K562 (cell line): ENCODE measurements around the gene FOXJ2. TPM values are rescaled to one million over a fixed set of nuclear protein-coding genes. Genes with fewer than 3 reads are reported as not detected.

Source experiments
- ATF4 ChIP-seq: fragments of 450-650 bp; formaldehyde crosslinking; IDR thresholded peaks from 2 replicates; pipeline ENCODE4 v1.4.0; 2022; ENCODE audit warnings: mild to moderate bottlenecking, moderate library complexity
- BMI1 ChIP-seq: fragments of 150-350 bp; IDR thresholded peaks from 2 replicates; pipeline ENCODE4 v1.6.1; 2014; ENCODE audit warnings: low read length
- CGGBP1 ChIP-seq: fragments of 250-450 bp; sonication (Bioruptor Pico); IDR thresholded peaks from 2 replicates; pipeline ENCODE4 v1.9.0; 2021; ENCODE audit warnings: mild to moderate bottlenecking
- ELF1 ChIP-seq: fragments of 200-800 bp; sonication (Bioruptor generic); IDR thresholded peaks from 2 replicates; pipeline ENCODE4 v1.6.1; 2016; ENCODE audit warnings: missing genetic modification characterization, missing compliant biosample characterization
- GABPA ChIP-seq: fragments of 200-800 bp; sonication (Bioruptor generic); conservative IDR thresholded peaks from 2 replicates; pipeline ENCODE4 v1.6.1; 2016; ENCODE audit warnings: low read depth, missing genetic modification characterization, missing compliant biosample characterization
- HDAC6 ChIP-seq: IDR thresholded peaks from 2 replicates; pipeline ENCODE4 v1.6.1; 2012; ENCODE audit warnings: low read depth, mild to moderate bottlenecking, control low read depth, inconsistent platforms, low read length, moderate library complexity
- HMG20A ChIP-seq: fragments of 450-650 bp; formaldehyde crosslinking; conservative IDR thresholded peaks from 2 replicates; pipeline ENCODE4 v1.4.0; 2020; ENCODE audit warnings: mild to moderate bottlenecking, mixed read lengths
- MBD1 ChIP-seq: fragments of 250-450 bp; sonication (Bioruptor Pico); IDR thresholded peaks from 2 replicates; pipeline ENCODE4 v1.8.0; 2022; ENCODE audit warnings: inconsistent platforms
- MTA3 ChIP-seq: fragments of 450-650 bp; formaldehyde crosslinking; IDR thresholded peaks from 2 replicates; pipeline ENCODE4 v1.6.1; 2017; ENCODE audit warnings: mild to moderate bottlenecking, borderline replicate concordance
- OTX1 ChIP-seq: fragments of 450-650 bp; formaldehyde crosslinking; IDR thresholded peaks from 2 replicates; pipeline ENCODE4 v1.4.0; 2022; ENCODE audit warnings: mild to moderate bottlenecking
- PTRF ChIP-seq: fragments of 450-650 bp; IDR thresholded peaks from 2 replicates; pipeline ENCODE4 v1.6.1; 2016; ENCODE audit warnings: mild to moderate bottlenecking, missing genetic modification characterization, missing compliant biosample characterization
- SAFB ChIP-seq: fragments of 200-400 bp; formaldehyde crosslinking; IDR thresholded peaks from 2 replicates; pipeline ENCODE4 v1.6.1; 2017; ENCODE audit warnings: low read depth, low read length, borderline replicate concordance
- SETDB1 ChIP-seq: IDR thresholded peaks from one replicate; pipeline ENCODE4 v1.6.1; 2012; ENCODE audit warnings: low read length, control low read depth, inconsistent platforms
- SRSF1 ChIP-seq: fragments of 200-400 bp; formaldehyde crosslinking; IDR thresholded peaks from 2 replicates; pipeline ENCODE4 v1.6.1; 2017; ENCODE audit warnings: mild to moderate bottlenecking, low read depth, low read length, moderate library complexity
- TAF9B ChIP-seq: fragments of 450-650 bp; IDR thresholded peaks from 2 replicates; pipeline ENCODE4 v1.6.1; 2018; ENCODE audit warnings: mild to moderate bottlenecking; ENCODE audit not compliant: partially characterized antibody
- ZNF165 ChIP-seq: fragments of 250-450 bp; sonication (Bioruptor Pico); IDR thresholded peaks from 2 replicates; pipeline ENCODE4 v1.4.0; 2020; ENCODE audit warnings: borderline replicate concordance
- ZNF24 ChIP-seq: fragments of 450-650 bp; IDR thresholded peaks from 2 replicates; pipeline ENCODE4 v1.6.1; 2016
- polyA plus RNA-seq, 8 experiments: library from polyadenylated mRNA; depleted of rRNA in 4 of 8; stranded (reverse) in 5 of 8; unstranded in 3 of 8; fragments of >200 nt; fragmentation: Nextera tagmentation in 2 of 8; fragmentation: Illumina TruSeq in 1 of 8; extraction: Ambion mirVana in 2 of 8; extraction: Trizol in 1 of 8; gene quantifications; 2 replicates each; pipeline versions ENCODE4 v1.2.1 to v1.2.3, GENCODE V29; 2011 to 2014; ENCODE audit warnings: inconsistent platforms in 1 of 8, missing spikeins in 1 of 8
- total RNA-seq, 7 experiments: library from RNA; depleted of rRNA in 6 of 7; stranded (reverse); fragments of >200 nt in 6 of 7; fragmentation: Illumina TruSeq in 2 of 7; extraction: Trizol in 2 of 7; gene quantifications; 2 replicates each; pipeline versions ENCODE4 v1.2.1 to v1.2.3, GENCODE V29; 2011 to 2021; ENCODE audit warnings: low replicate concordance in 1 of 7
- TF ChIP-seq, protein P1 (sequence below): IDR thresholded peaks from 3 replicates; pipeline ENCODE4 v1.6.1; 2011; ENCODE audit warnings: borderline replicate concordance, mild to moderate bottlenecking; ENCODE audit not compliant: insufficient read length, insufficient read depth
- TF ChIP-seq, protein P2 (sequence below): fragments of 450-650 bp; formaldehyde crosslinking; IDR thresholded peaks from 2 replicates; pipeline ENCODE4 v1.4.0; 2020; ENCODE audit warnings: mild to moderate bottlenecking, moderate library complexity
- TF ChIP-seq, protein P3 (sequence below): fragments of 450-650 bp; IDR thresholded peaks from 2 replicates; pipeline ENCODE4 v1.6.1; 2018; ENCODE audit not compliant: partially characterized antibody

FOXJ2 gene
- total and polyA plus RNA-seq, 9 of the 15 experiments (the other 6 are each of a cell fraction or from before 2014, with no cell fraction given), result 1.0 to 7.5 (median 2.4) TPM

DNA sequence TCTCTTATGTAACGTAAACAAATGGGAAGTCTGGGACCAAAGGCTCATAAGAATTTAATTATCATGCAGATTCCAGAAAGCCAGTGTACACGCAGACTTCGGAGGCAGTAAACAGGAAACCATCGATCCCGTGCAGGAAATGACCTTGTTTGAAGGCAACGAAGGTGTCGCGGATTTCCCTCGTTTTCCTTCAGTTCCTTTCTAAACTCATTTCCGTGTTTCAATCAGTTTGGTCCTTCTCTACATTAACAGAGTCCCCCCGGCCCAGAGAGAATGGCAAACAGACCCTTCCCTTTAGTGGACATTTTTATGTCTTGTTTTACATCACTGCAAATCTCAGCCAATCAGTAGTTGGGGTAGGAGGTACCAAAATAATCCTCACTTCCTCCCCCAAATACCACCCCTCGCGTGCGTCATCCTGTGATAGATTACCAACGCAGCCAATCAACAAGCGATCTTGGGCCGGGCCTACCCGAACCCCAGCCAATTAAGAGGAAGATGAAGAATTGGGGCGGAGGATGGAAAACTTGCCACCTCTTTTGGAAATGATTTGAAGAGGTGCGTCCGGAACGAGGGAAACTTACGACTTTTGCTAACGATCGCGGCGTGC, 6.1 kb upstream of the FOXJ2 start (continued):
- TF ChIP-seq MBD1 (CRISPR knock-in tag) (no peak), ZNF24 (no peak), SETDB1 (no peak), ELF1 (no peak; the same call in none of the 2 replicates), TAF9B (peak; percentile 46), CGGBP1 (no peak), MTA3 (0 out of 2 replicates have a peak, but pooled peaks have one; percentile 29), BMI1 (no peak), PTRF (tag) (no peak), GABPA (peak; percentile 89), HMG20A (no peak), OTX1 (CRISPR knock-in tag) (no peak), SRSF1 (no peak), SAFB (no peak), ATF4 (CRISPR knock-in tag) (no peak), ZNF165 (no peak), HDAC6 (no peak)
- TF ChIP-seq, protein P1, sequence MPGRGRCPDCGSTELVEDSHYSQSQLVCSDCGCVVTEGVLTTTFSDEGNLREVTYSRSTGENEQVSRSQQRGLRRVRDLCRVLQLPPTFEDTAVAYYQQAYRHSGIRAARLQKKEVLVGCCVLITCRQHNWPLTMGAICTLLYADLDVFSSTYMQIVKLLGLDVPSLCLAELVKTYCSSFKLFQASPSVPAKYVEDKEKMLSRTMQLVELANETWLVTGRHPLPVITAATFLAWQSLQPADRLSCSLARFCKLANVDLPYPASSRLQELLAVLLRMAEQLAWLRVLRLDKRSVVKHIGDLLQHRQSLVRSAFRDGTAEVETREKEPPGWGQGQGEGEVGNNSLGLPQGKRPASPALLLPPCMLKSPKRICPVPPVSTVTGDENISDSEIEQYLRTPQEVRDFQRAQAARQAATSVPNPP, result no peak
- TF ChIP-seq, protein P2, sequence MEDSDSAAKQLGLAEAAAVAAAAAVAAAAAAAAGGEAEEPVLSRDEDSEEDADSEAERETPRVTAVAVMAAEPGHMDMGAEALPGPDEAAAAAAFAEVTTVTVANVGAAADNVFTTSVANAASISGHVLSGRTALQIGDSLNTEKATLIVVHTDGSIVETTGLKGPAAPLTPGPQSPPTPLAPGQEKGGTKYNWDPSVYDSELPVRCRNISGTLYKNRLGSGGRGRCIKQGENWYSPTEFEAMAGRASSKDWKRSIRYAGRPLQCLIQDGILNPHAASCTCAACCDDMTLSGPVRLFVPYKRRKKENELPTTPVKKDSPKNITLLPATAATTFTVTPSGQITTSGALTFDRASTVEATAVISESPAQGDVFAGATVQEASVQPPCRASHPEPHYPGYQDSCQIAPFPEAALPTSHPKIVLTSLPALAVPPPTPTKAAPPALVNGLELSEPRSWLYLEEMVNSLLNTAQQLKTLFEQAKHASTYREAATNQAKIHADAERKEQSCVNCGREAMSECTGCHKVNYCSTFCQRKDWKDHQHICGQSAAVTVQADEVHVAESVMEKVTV (CRISPR knock-in tag), result no peak
- TF ChIP-seq, protein P3, sequence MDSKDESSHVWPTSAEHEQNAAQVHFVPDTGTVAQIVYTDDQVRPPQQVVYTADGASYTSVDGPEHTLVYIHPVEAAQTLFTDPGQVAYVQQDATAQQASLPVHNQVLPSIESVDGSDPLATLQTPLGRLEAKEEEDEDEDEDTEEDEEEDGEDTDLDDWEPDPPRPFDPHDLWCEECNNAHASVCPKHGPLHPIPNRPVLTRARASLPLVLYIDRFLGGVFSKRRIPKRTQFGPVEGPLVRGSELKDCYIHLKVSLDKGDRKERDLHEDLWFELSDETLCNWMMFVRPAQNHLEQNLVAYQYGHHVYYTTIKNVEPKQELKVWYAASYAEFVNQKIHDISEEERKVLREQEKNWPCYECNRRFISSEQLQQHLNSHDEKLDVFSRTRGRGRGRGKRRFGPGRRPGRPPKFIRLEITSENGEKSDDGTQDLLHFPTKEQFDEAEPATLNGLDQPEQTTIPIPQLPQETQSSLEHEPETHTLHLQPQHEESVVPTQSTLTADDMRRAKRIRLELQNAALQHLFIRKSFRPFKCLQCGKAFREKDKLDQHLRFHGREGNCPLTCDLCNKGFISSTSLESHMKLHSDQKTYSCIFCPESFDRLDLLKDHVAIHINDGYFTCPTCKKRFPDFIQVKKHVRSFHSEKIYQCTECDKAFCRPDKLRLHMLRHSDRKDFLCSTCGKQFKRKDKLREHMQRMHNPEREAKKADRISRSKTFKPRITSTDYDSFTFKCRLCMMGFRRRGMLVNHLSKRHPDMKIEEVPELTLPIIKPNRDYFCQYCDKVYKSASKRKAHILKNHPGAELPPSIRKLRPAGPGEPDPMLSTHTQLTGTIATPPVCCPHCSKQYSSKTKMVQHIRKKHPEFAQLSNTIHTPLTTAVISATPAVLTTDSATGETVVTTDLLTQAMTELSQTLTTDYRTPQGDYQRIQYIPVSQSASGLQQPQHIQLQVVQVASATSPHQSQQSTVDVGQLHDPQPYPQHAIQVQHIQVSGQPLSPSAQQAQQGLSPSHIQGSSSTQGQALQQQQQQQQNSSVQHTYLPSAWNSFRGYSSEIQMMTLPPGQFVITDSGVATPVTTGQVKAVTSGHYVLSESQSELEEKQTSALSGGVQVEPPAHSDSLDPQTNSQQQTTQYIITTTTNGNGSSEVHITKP, result no peak
